Motor neuron (in vitro differentiated cells): ENCODE measurements around the gene CR1L. TPM values are rescaled to one million over a fixed set of nuclear protein-coding genes. Genes with fewer than 3 reads are reported as not detected.
"Not testable (repeated sequence)": the region's sequence is repeated elsewhere in the genome, so short reads cannot be mapped to it uniquely, and the experiment has no call there.

Experiments used
- ATAC-seq, 8 experiments: fragments of 200-7000 bp; cut with Tn5 transposase; replicated peaks in 6 of 8; 2 replicates each; pipeline ENCODE4 v1.8.0; 2021; ENCODE audit warnings: mild to moderate bottlenecking in 8 of 8, moderate library complexity in 8 of 8
- H3K27ac ChIP-seq, 2 donors: fragments of 250-450 bp; sonication (Bioruptor Pico); 2 replicates each; pipeline ENCODE4 v1.9.0; 2021; ENCODE audit warnings: antibody characterized with exemption in 2 of 2, mild to moderate bottlenecking in 2 of 2, moderate library complexity in 1 of 2
- H3K4me1 ChIP-seq, 2 donors: fragments of 250-450 bp; sonication (Bioruptor Pico); replicated peaks in 1 of 2; 2 replicates each; pipeline ENCODE4 v1.6.1; 2021; ENCODE audit warnings: antibody characterized with exemption in 2 of 2, mild to moderate bottlenecking in 2 of 2, moderate library complexity in 1 of 2
- H3K4me3 ChIP-seq, 5 donors: fragments of 250-450 bp; sonication (Bioruptor Pico); 2 replicates each; pipeline ENCODE4 v1.9.0; 2021; ENCODE audit warnings: antibody characterized with exemption in 5 of 5, mild to moderate bottlenecking in 5 of 5, moderate library complexity in 4 of 5
- WGBS, 10 experiments: fragments of 450-650 bp; shearing (Covaris generic); methylation state at CpG; one replicate each; pipeline ENCODE4 v1.0.0; 2022; 5-methylcytosine and 5-hydroxymethylcytosine counted together
- in situ Hi-C, 9 experiments: fragments of 400-800 bp; cut with MboI; loops; one replicate each; pipeline ENCODE4 v1.15.0; 2021; ENCODE audit warnings: low sequenced_read_pairs in 9 of 9, low pct_unique_long_range_greater_than_20kb in 2 of 9; ENCODE audit not compliant: unreplicated experiment in 9 of 9
- total RNA-seq, 8 experiments: library from RNA; unstranded; fragments of 300-600 nt; gene quantifications; 2 replicates each; pipeline versions ENCODE4 v1.2.3 to v1.2.4, GENCODE V29; 2022

CR1L gene
- total RNA-seq, 8 experiments from 2014 or later = not detected

- H3K4me3 ChIP-seq = no peak overlapping the region
- in situ Hi-C loops = no loop called here
- ATAC-seq = peak in 7 of 8 experiments; percentile 38 to 92 (median 55)
- H3K4me1 ChIP-seq = no peaks in the 10 kb centered on the region
- H3K27ac ChIP-seq = no peak overlapping the region
- WGBS, 10 experiments = 0 to 33% (median 21%) methylated on average over 1 to 5 of the region's 5 CpGs; no CpG with 5 or more reads in 1 of the 10 experiments
These were observed 27.7 kb downstream of the CR1L start for GRCh38 chr1:207672522-207673130.

- 25 to 86% (median 61%) methylated on average over 1 to 6 of the region's 6 CpGs; no CpG with 5 or more reads in 1 of the 10 experiments for WGBS, 10 experiments
- Histone ChIP-seq H3K4me1 (no peaks in the 10 kb centered on the region), H3K27ac (no peak overlapping the region), H3K4me3 (no peak overlapping the region)
- in situ Hi-C loops = no loop called here
- ATAC-seq = no peak
These were observed 28.5 kb downstream of the CR1L start for GRCh38 chr1:207673399-207673798.

- H3K4me3 ChIP-seq = no peak overlapping the region
- H3K4me1 ChIP-seq = no peaks in the 10 kb centered on the region
- 29 to 96% (median 78%) methylated on average over 1 to 4 of the region's 4 CpGs; no CpG with 5 or more reads in 1 of the 10 experiments for WGBS, 10 experiments
- no peak overlapping the region for H3K27ac ChIP-seq
- in situ Hi-C loops = loop anchor here in 1 of 9 experiments (25.0 kb wide), 1 partner anchor 89 kb away; no protein-coding TSS in a partner anchor
- ATAC-seq = no peak
These were observed 31.2 kb downstream of the CR1L start for GRCh38 chr1:207676153-207676552.

GRCh38 chr1:207680590-207681388 lies 35.9 kb downstream of the CR1L start:
- 0 to 100% (median 61%) methylated on average over 1 to 6 of the region's 6 CpGs for WGBS, 10 experiments

GRCh38 chr1:207682872-207683434 lies 38.0 kb downstream of the CR1L start:
- ATAC-seq, H3K27ac ChIP-seq, H3K4me1 ChIP-seq, H3K4me3 ChIP-seq: not testable (repeated sequence)
- in situ Hi-C loops = loop anchor here in 1 of 9 experiments (25.0 kb wide), 1 partner anchor 96 kb away; no protein-coding TSS in a partner anchor
- WGBS, 10 experiments = 50 to 100% (median 80%) methylated on average over 2 to 6 of the region's 6 CpGs; no CpG with 5 or more reads in 1 of the 10 experiments

More at GRCh38 chr1:207680590-207681388, 35.9 kb downstream of the CR1L start:
- not testable (repeated sequence) for H3K27ac ChIP-seq, H3K4me1 ChIP-seq, H3K4me3 ChIP-seq
- in situ Hi-C loops = loop anchor here in 1 of 9 experiments (25.0 kb wide), 1 partner anchor 93 kb away; no protein-coding TSS in a partner anchor
- peak in 2 of 8 experiments; percentile 45 to 58 for ATAC-seq

- H3K4me1 ChIP-seq, H3K4me3 ChIP-seq, ATAC-seq, H3K27ac ChIP-seq: not testable (repeated sequence)
- WGBS, 10 experiments = 24 to 96% (median 85%) methylated on average over 3 to 4 of the region's 4 CpGs; no CpG with 5 or more reads in 2 of the 10 experiments
- in situ Hi-C loops = loop anchor here in 1 of 9 experiments (25.0 kb wide), 1 partner anchor 103 kb away; no protein-coding TSS in a partner anchor
These were observed 45.6 kb downstream of the CR1L start for GRCh38 chr1:207690551-207690950.

- Histone ChIP-seq H3K4me3 (no peak overlapping the region), H3K4me1 (no peaks in the 10 kb centered on the region), H3K27ac (no peak overlapping the region)
- in situ Hi-C loops = loop anchor here in 1 of 9 experiments (25.0 kb wide), 1 partner anchor 104 kb away; no protein-coding TSS in a partner anchor
- ATAC-seq = no peak
These were observed 46.1 kb downstream of the CR1L start for GRCh38 chr1:207691010-207691409.

- no peak overlapping the region for H3K27ac ChIP-seq
- H3K4me1 ChIP-seq = no peaks in the 10 kb centered on the region
- WGBS, 10 experiments = 14 to 98% (median 89%) methylated on average over 6 to 11 of the region's 11 CpGs
- no peak overlapping the region for H3K4me3 ChIP-seq
- ATAC-seq = peak in 3 of 8 experiments; percentile 31 to 91 (median 48)
- in situ Hi-C loops = loop anchor here in 1 of 9 experiments (25.0 kb wide), 1 partner anchor 105 kb away; no protein-coding TSS in a partner anchor
These were observed 46.9 kb downstream of the CR1L start for GRCh38 chr1:207691841-207692240.

GRCh38 chr1:207692291-207692690 lies 47.4 kb downstream of the CR1L start:
- in situ Hi-C loops = loop anchor here in 1 of 9 experiments (25.0 kb wide), 1 partner anchor 105 kb away; no protein-coding TSS in a partner anchor

GRCh38 chr1:207695891-207696290 lies 51.0 kb downstream of the CR1L start:
- ATAC-seq = peak in 2 of 8 experiments; percentile 32 to 73

More at GRCh38 chr1:207692291-207692690, 47.4 kb downstream of the CR1L start:
- peak in 2 of 8 experiments; percentile 15 to 22 for ATAC-seq
- H3K4me3 ChIP-seq, H3K4me1 ChIP-seq, H3K27ac ChIP-seq: not testable (repeated sequence)
- WGBS, 10 experiments = 0 to 97% (median 63%) methylated on average over 1 to 6 of the region's 7 CpGs; no CpG with 5 or more reads in 1 of the 10 experiments

GRCh38 chr1:207698822-207699483 lies 54.0 kb downstream of the CR1L start:
- Histone ChIP-seq H3K4me1 (no peaks in the 10 kb centered on the region), H3K4me3 (no peak overlapping the region), H3K27ac (no peak overlapping the region)
- peak; percentile 29 to 98 (median 64) for ATAC-seq
- in situ Hi-C loops = loop anchor here in 1 of 9 experiments (25.0 kb wide), 1 partner anchor 112 kb away; no protein-coding TSS in a partner anchor
- 0 to 100% (median 67%) methylated on average over 1 to 4 of the region's 4 CpGs for WGBS, 10 experiments

More at GRCh38 chr1:207695891-207696290, 51.0 kb downstream of the CR1L start:
- WGBS, 10 experiments = 60 to 100% (median 73%) methylated on average over 1 to 2 of the region's 2 CpGs; no CpG with 5 or more reads in 6 of the 10 experiments
- in situ Hi-C loops = loop anchor here in 1 of 9 experiments (25.0 kb wide), 1 partner anchor 109 kb away; no protein-coding TSS in a partner anchor
- no peak overlapping the region for H3K4me3 ChIP-seq
- no peak overlapping the region for H3K27ac ChIP-seq
- no peaks in the 10 kb centered on the region for H3K4me1 ChIP-seq

GRCh38 chr1:207702317-207702716 lies 57.4 kb downstream of the CR1L start:
- ATAC-seq = peak in 1 of 8 experiments; percentile 22
- Histone ChIP-seq H3K4me1 (no peaks in the 10 kb centered on the region), H3K4me3 (no peak overlapping the region), H3K27ac (no peak overlapping the region)
- WGBS, 10 experiments = 0 to 88% (median 58%) methylated on average over 1 of the region's 1 CpG; no CpG with 5 or more reads in 4 of the 10 experiments
- in situ Hi-C loops = no loop called here
